HCT116 (cell line): Measurements from ENCODE around the gene PLA2G4B. TPM values are rescaled to one million over a fixed set of nuclear protein-coding genes. Genes with fewer than 3 reads are reported as not detected.

ENCODE experiments used
- ATAC-seq: fragments of 200-7000 bp; cut with Tn5 transposase; 2 replicates; pipeline ENCODE4 v1.9.1; 2020; ENCODE audit warnings: mild to moderate bottlenecking, moderate library complexity
- Bru-seq: library from RNA; stranded (reverse); fragments of 400-500 nt; gene quantifications from one replicate; lab custom pipeline; 2021; lab: Mats Ljungman, UMichigan
- BruChase-seq, 2 experiments: library from RNA; stranded (reverse); fragments of 400-500 nt; gene quantifications; one replicate each; lab custom pipeline; 2021; lab: Mats Ljungman, UMichigan
- BruUV-seq: library from RNA; stranded (reverse); fragments of 400-500 nt; replicated peaks from 2 replicates; lab custom pipeline; 2021; lab: Mats Ljungman, UMichigan
- CTCF ChIA-PET: fragments of 300-600 bp; sonication (Branson Sonifier 250); formaldehyde crosslinking; loops from one replicate; lab custom pipeline; 2021; ENCODE audit warnings: antibody characterized with exemption; lab: Charles Lee
- POLR2A ChIA-PET: fragments of 300-600, 350-600 bp; sonication (Branson Sonifier 250); formaldehyde crosslinking; loops from one replicate; lab custom pipeline; 2021; ENCODE audit warnings: antibody characterized with exemption; lab: Charles Lee
- RAD21 ChIA-PET, 2 experiments: fragments of 300-600 bp; sonication (Branson Sonifier 250); formaldehyde crosslinking; loops; one replicate each; lab custom pipeline; 2023; ENCODE audit warnings: low total read pairs in 2 of 2; ENCODE audit not compliant: uncharacterized antibody in 2 of 2, unreplicated experiment in 2 of 2, low non-redundant PET in 1 of 2; lab: Charles Lee
- DNase-seq: peaks from one replicate; pipeline ENCODE4 v3.0.0-alpha.2; 2010; ENCODE audit warnings: low read depth, low spot score
- H2AFZ ChIP-seq: fragments of 200-600 bp; shearing (Covaris generic), sonication (generic); 2 replicates; pipeline ENCODE4 v1.6.1; 2017; ENCODE audit warnings: low read depth, mixed run types, mixed read lengths, antibody characterized with exemption, low read length; ENCODE audit not compliant: poor library complexity, severe bottlenecking
- H3K27ac ChIP-seq: 2 replicates; pipeline ENCODE4 v1.5.1; 2012; ENCODE audit warnings: low read depth, low read length
- H3K27me3 ChIP-seq: fragments of 200-600 bp; sonication (generic); 2 replicates; pipeline ENCODE4 v1.6.1; 2016; ENCODE audit warnings: mixed run types, low read length, mixed read lengths; ENCODE audit not compliant: insufficient read depth
- H3K36me3 ChIP-seq, 2 experiments: fragments of 200-500 bp in 1 of 2; fragments of 200-600 bp in 1 of 2; sonication (Bioruptor generic) in 1 of 2; sonication (generic) in 1 of 2; 2 replicates each; pipeline versions ENCODE4 v1.5.1 to v1.6.1; 2014 to 2016; ENCODE audit warnings: low read length in 2 of 2, inconsistent platforms in 1 of 2, mixed read lengths in 1 of 2, mixed run types in 1 of 2; ENCODE audit not compliant: insufficient read depth in 2 of 2, control insufficient read depth in 1 of 2
- H3K4me1 ChIP-seq, 2 experiments: fragments of 200-600 bp in 1 of 2; sonication (generic) in 1 of 2; 2 replicates each; pipeline versions ENCODE4 v1.5.1 to v1.6.1; 2012 to 2017; ENCODE audit warnings: low read length in 2 of 2, inconsistent platforms in 1 of 2, mild to moderate bottlenecking in 1 of 2, mixed read lengths in 1 of 2, mixed run types in 1 of 2, moderate library complexity in 1 of 2; ENCODE audit not compliant: insufficient read depth in 2 of 2, control insufficient read depth in 1 of 2
- H3K4me2 ChIP-seq: fragments of 200-600 bp; sonication (generic); 2 replicates; pipeline ENCODE4 v1.6.1; 2017; ENCODE audit warnings: mixed run types, low read length, mixed read lengths
- H3K4me3 ChIP-seq, 2 experiments: fragments of 200-600 bp in 1 of 2; sonication (generic) in 1 of 2; replicated peaks in 1 of 2; 2 replicates each; pipeline ENCODE4 v1.5.1; 2011 to 2016; ENCODE audit warnings: low read length in 2 of 2, control low read depth in 1 of 2, low read depth in 1 of 2, mild to moderate bottlenecking in 1 of 2, mixed read lengths in 1 of 2, mixed run types in 1 of 2
- H3K79me2 ChIP-seq: fragments of 200-600 bp; sonication (generic); 2 replicates; pipeline ENCODE4 v1.6.1; 2017; ENCODE audit warnings: mild to moderate bottlenecking, mixed run types, low read length, moderate library complexity, mixed read lengths; ENCODE audit not compliant: insufficient read depth
- H3K9ac ChIP-seq: fragments of 200-600 bp; sonication (generic); 2 replicates; pipeline ENCODE4 v1.6.1; 2016; ENCODE audit warnings: low read length, mixed read lengths
- H3K9me2 ChIP-seq: fragments of 200-600 bp; sonication (generic), shearing (Covaris generic); 2 replicates; pipeline ENCODE4 v1.6.1; 2017; ENCODE audit warnings: mixed run types, mild to moderate bottlenecking, moderate library complexity; ENCODE audit not compliant: insufficient read depth
- H3K9me3 ChIP-seq, 2 experiments: fragments of 200-500 bp in 1 of 2; fragments of 200-600 bp in 1 of 2; sonication (Bioruptor generic) in 1 of 2; sonication (generic) in 1 of 2; 2 replicates each; pipeline ENCODE4 v1.6.1; 2014 to 2017; ENCODE audit warnings: low read length in 2 of 2, mixed read lengths in 2 of 2, inconsistent platforms in 1 of 2, low read depth in 1 of 2, mild to moderate bottlenecking in 1 of 2, mixed run types in 1 of 2, moderate library complexity in 1 of 2; ENCODE audit not compliant: control insufficient read depth in 1 of 2, insufficient read depth in 1 of 2
- H4K20me1 ChIP-seq: fragments of 200-600 bp; sonication (generic), shearing (Covaris generic); 2 replicates; pipeline ENCODE4 v1.6.1; 2017; ENCODE audit warnings: mixed run types, mild to moderate bottlenecking, moderate library complexity; ENCODE audit not compliant: insufficient read depth
- CBX3 ChIP-seq: IDR thresholded peaks from 2 replicates; pipeline ENCODE4 v1.6.1; 2012; ENCODE audit warnings: low read depth
- CEBPB ChIP-seq: IDR thresholded peaks from 2 replicates; pipeline ENCODE4 v1.6.1; 2012; ENCODE audit warnings: low read depth
- EGR1 ChIP-seq: IDR thresholded peaks from 2 replicates; pipeline ENCODE4 v1.6.1; 2012; ENCODE audit warnings: low read depth
- EZH2 ChIP-seq: fragments of 200-600 bp; sonication (generic); IDR thresholded peaks from 2 replicates; pipeline ENCODE4 v1.6.1; 2017; ENCODE audit warnings: antibody characterized with exemption, mixed run types
- JUND ChIP-seq: IDR thresholded peaks from 2 replicates; pipeline ENCODE4 v1.6.1; 2012
- POLR2A ChIP-seq: IDR thresholded peaks from 2 replicates; pipeline ENCODE4 v1.7.0; 2011; ENCODE audit warnings: borderline replicate concordance; ENCODE audit not compliant: insufficient read depth, insufficient read length; ENCODE audit errors: extremely low read depth
- POLR2AphosphoS5 ChIP-seq: IDR thresholded peaks from 2 replicates; pipeline ENCODE4 v1.6.1; 2011; ENCODE audit warnings: mild to moderate bottlenecking, low read depth, low read length, moderate library complexity
- SIN3A ChIP-seq: IDR thresholded peaks from 2 replicates; pipeline ENCODE4 v1.6.1; 2012; ENCODE audit warnings: low read depth
- SP1 ChIP-seq: IDR thresholded peaks from 2 replicates; pipeline ENCODE4 v1.6.1; 2012; ENCODE audit warnings: low read depth
- TCF7L2 ChIP-seq: IDR thresholded peaks from 2 replicates; pipeline ENCODE4 v1.7.0; 2011; ENCODE audit warnings: borderline replicate concordance, inconsistent platforms; ENCODE audit not compliant: insufficient read depth, insufficient read length; ENCODE audit errors: extremely low read depth
- YY1 ChIP-seq: IDR thresholded peaks from 2 replicates; pipeline ENCODE4 v1.6.1; 2011; ENCODE audit warnings: low read length, low read depth, moderate library complexity, mild to moderate bottlenecking; ENCODE audit not compliant: insufficient replicate concordance; ENCODE audit errors: extremely low read depth
- ZNF274 ChIP-seq: fragments of 200-500 bp; sonication (Bioruptor generic); IDR thresholded peaks from 2 replicates; pipeline ENCODE4 v1.6.1; 2014; ENCODE audit warnings: mild to moderate bottlenecking, low read depth, low read length, inconsistent platforms
- intact Hi-C: fragments of 100-400 bp; cut with micrococcal nuclease; formaldehyde crosslinking; loops from 2 replicates; pipeline ENCODE4 v1.10.0; 2022
- long read RNA-seq: library from polyadenylated mRNA; unstranded; transcript quantifications from one replicate; pipeline ENCODE4 v2.0.0, GENCODE V29; 2021; ENCODE audit not compliant: unreplicated experiment
- polyA plus RNA-seq: library from polyadenylated mRNA; unstranded; fragments of >200 nt; gene quantifications from 2 replicates; pipeline ENCODE4 v1.2.1, GENCODE V29; 2012; ENCODE audit warnings: missing spikeins
- total RNA-seq: library from RNA; stranded (reverse); gene quantifications from one replicate; pipeline ENCODE4 v1.2.1, GENCODE V29; 2021; ENCODE audit not compliant: unreplicated experiment
- TF ChIP-seq, protein P1 (sequence below): IDR thresholded peaks from 2 replicates; pipeline ENCODE4 v1.6.1; 2012
- TF ChIP-seq, protein P2 (sequence below), 3 experiments: fragments of 200-600 bp in 1 of 3; sonication (generic) in 1 of 3; IDR thresholded peaks in 2 of 3; conservative IDR thresholded peaks in 1 of 3; 2 replicates each; pipeline ENCODE4 v1.5.1; 2012 to 2017; ENCODE audit warnings: low read depth in 2 of 3, low read length in 2 of 3, antibody characterized with exemption in 1 of 3, borderline replicate concordance in 1 of 3, control low read depth in 1 of 3, mild to moderate bottlenecking in 1 of 3, mixed read lengths in 1 of 3, mixed run types in 1 of 3, moderate library complexity in 1 of 3; ENCODE audit not compliant: insufficient read depth in 1 of 3

The PLA2G4B gene, protein sequence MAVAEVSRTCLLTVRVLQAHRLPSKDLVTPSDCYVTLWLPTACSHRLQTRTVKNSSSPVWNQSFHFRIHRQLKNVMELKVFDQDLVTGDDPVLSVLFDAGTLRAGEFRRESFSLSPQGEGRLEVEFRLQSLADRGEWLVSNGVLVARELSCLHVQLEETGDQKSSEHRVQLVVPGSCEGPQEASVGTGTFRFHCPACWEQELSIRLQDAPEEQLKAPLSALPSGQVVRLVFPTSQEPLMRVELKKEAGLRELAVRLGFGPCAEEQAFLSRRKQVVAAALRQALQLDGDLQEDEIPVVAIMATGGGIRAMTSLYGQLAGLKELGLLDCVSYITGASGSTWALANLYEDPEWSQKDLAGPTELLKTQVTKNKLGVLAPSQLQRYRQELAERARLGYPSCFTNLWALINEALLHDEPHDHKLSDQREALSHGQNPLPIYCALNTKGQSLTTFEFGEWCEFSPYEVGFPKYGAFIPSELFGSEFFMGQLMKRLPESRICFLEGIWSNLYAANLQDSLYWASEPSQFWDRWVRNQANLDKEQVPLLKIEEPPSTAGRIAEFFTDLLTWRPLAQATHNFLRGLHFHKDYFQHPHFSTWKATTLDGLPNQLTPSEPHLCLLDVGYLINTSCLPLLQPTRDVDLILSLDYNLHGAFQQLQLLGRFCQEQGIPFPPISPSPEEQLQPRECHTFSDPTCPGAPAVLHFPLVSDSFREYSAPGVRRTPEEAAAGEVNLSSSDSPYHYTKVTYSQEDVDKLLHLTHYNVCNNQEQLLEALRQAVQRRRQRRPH
- 4.7 TPM for total RNA-seq
- polyA plus RNA-seq, result 5.6 and 6.4 TPM in 2 replicates
- percentile 72 among the genes with signal in this experiment for Bru-seq, nascent RNA
- BruChase-seq, experiment 1, labeled RNA remaining after a 6-hour chase, result percentile 86 among the genes with signal in this experiment
- BruChase-seq, experiment 2, labeled RNA remaining after a 2-hour chase, result percentile 76 among the genes with signal in this experiment
- long read RNA-seq, partial matches to known transcripts, result 0 of 2 reads
- long read RNA-seq, other reads (novel, unspliced or antisense), result 2 of 2 reads

DNA sequence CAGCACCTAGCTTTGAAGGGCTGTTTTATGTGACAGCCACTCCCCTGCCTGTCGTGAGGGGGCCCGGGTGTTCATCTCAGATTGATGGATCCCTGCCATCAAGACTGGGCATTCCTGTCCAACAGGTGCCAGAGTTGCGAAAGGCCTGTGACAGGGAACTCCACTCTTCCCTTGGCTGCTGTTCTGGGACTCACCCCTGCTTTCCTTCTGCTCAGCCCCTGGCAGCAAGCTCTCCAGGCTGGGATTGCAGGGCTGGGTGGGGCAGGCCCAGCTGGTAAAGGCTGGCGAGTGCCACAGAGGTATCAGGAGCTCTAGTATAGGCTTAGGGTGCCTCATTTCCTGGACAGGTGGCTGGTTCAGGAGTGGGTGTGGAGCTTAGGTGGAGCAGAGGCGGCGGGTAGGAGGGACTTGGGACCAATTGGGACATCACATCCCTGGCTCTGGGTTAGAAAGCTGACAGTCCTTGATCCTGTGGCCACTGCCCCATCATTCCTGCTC lies at the start of gene PLA2G4B:
TSS of gene PLA2G4B (plus strand) at position 448 of the 498 bp plus-strand sequence. CDS start 67 bp downstream, outside the sequence.
- peaks cover 8 to 9% of the 10 kb centered on the region in 2 experiments; a peak in 2 of 4 replicates for H3K4me1 ChIP-seq
- H2AFZ ChIP-seq, result no peak within 1 kb of the TSS
- no peak within 1 kb of the TSS for H3K27ac ChIP-seq
- ATAC-seq, result peak; percentile 37
- H3K36me3 ChIP-seq, result no peaks in the 10 kb centered on the region
- BruUV-seq, result no TSS peak
- RAD21 ChIA-PET, result no interaction called here
- H3K79me2 ChIP-seq, result no peaks in the 10 kb centered on the region
- no peaks in the 10 kb centered on the region for H3K9me3 ChIP-seq
- DNase-seq, result no peak
- H3K4me2 ChIP-seq, result no peak within 1 kb of the TSS
- H3K27me3 ChIP-seq, result no peaks in the 10 kb centered on the region
- CTCF ChIA-PET, result no interaction called here
- H3K9me2 ChIP-seq, result no peaks in the 10 kb centered on the region
- no peak within 1 kb of the TSS for H3K4me3 ChIP-seq
- intact Hi-C loops, result no loop called here
- POLR2A ChIA-PET, result no interaction called here
- no peak within 1 kb of the TSS for H3K9ac ChIP-seq
- TF ChIP-seq CEBPB, result peak; percentile 96
- TF ChIP-seq YY1, result no peak
- peak; percentile 46; the same call in 1 of the 2 replicates for TF ChIP-seq SP1
- no peaks in the 10 kb centered on the region for H4K20me1 ChIP-seq

DNA sequence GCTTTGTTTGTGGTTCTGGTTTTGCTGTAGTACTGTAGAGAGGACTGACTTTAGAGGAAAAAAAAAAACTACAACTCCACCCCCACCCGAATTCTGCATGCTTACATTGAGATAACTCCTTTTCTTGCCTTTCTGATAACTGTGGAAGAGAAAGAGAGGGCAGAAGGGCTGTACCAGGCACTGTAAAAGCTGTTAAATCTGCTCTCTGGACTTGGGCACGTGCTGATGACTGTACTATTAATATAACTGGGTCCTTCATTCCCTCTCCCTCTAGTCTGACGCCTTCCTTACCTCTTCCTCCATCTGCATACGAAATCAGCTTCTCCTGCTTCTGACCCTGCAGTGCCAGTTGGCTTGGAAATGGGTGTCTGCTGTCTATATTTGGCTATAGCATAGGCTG lies 49.4 kb upstream of the PLA2G4B start:
- no TSS peak for BruUV-seq
- RAD21 ChIA-PET, result interaction anchor here in 1 of 2 experiments (0.6 kb wide), 1 partner anchor 15 kb away, joined by 3 read pairs; the partner anchor contains the start of gene MAPKBP1
- H3K9me3 ChIP-seq, result no peaks in the 10 kb centered on the region
- no peaks in the 10 kb centered on the region for H3K36me3 ChIP-seq
- no peak overlapping the region for H3K4me2 ChIP-seq
- no peaks in the 10 kb centered on the region for H3K27me3 ChIP-seq
- intact Hi-C loops, result no loop called here
- no peak overlapping the region for H3K27ac ChIP-seq
- CTCF ChIA-PET, result interaction anchor here (1.0 to 4.1 kb wide), 2 partner anchors 16 to 22 kb away, joined by 4 to 22 read pairs; partner anchors contain the start of gene MAPKBP1
- DNase-seq (no peak), ATAC-seq (no peak)
- peaks cover 20 to 38% of the 10 kb centered on the region in 2 experiments for H3K4me1 ChIP-seq
- POLR2A ChIA-PET, result interaction anchor here (1.0 kb wide), 1 partner anchor 106 kb away, joined by 3 read pairs; no protein-coding TSS in a partner anchor
- H3K9me2 ChIP-seq, result no peaks in the 10 kb centered on the region
- H3K9ac ChIP-seq, result no peak overlapping the region
- H3K79me2 ChIP-seq, result peaks cover 4% of the 10 kb centered on the region
- no peak overlapping the region for H2AFZ ChIP-seq
- H3K4me3 ChIP-seq, result no peak overlapping the region
- no peaks in the 10 kb centered on the region for H4K20me1 ChIP-seq
- TF ChIP-seq TCF7L2 (no peak), POLR2AphosphoS5 (no peak), CBX3 (no peak), EGR1 (no peak), ZNF274 (no peak), JUND (no peak), YY1 (no peak), SIN3A (no peak), POLR2A (no peak), EZH2 (no peak), SP1 (no peak)
- TF ChIP-seq, protein P1, sequence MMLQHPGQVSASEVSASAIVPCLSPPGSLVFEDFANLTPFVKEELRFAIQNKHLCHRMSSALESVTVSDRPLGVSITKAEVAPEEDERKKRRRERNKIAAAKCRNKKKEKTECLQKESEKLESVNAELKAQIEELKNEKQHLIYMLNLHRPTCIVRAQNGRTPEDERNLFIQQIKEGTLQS, result no peak
- TF ChIP-seq, protein P2, sequence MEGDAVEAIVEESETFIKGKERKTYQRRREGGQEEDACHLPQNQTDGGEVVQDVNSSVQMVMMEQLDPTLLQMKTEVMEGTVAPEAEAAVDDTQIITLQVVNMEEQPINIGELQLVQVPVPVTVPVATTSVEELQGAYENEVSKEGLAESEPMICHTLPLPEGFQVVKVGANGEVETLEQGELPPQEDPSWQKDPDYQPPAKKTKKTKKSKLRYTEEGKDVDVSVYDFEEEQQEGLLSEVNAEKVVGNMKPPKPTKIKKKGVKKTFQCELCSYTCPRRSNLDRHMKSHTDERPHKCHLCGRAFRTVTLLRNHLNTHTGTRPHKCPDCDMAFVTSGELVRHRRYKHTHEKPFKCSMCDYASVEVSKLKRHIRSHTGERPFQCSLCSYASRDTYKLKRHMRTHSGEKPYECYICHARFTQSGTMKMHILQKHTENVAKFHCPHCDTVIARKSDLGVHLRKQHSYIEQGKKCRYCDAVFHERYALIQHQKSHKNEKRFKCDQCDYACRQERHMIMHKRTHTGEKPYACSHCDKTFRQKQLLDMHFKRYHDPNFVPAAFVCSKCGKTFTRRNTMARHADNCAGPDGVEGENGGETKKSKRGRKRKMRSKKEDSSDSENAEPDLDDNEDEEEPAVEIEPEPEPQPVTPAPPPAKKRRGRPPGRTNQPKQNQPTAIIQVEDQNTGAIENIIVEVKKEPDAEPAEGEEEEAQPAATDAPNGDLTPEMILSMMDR (IDR thresholded peaks at IDR 0.05 in 2 of 3, conservative IDR thresholded peaks at IDR 0.05 in 1 of 3; ENCODE audit: borderline replicate concordance in 1 of 3, insufficient read depth in 1 of 3, low read depth in 2 of 3, low read length in 2 of 3), result no peak
